HCT116 (cell line): ENCODE measurements around the gene CD247. TPM values are rescaled to one million over a fixed set of nuclear protein-coding genes. Genes with fewer than 3 reads are reported as not detected.

Experiments
- ATAC-seq: fragments of 200-7000 bp; cut with Tn5 transposase; 2 replicates; pipeline ENCODE4 v1.9.1; 2020; ENCODE audit warnings: mild to moderate bottlenecking, moderate library complexity
- BruUV-seq: library from RNA; stranded (reverse); fragments of 400-500 nt; replicated peaks from 2 replicates; lab custom pipeline; 2021; lab: Mats Ljungman, UMichigan
- CTCF ChIA-PET: fragments of 300-600 bp; sonication (Branson Sonifier 250); formaldehyde crosslinking; loops from one replicate; lab custom pipeline; 2021; ENCODE audit warnings: antibody characterized with exemption; lab: Charles Lee
- POLR2A ChIA-PET: fragments of 300-600, 350-600 bp; sonication (Branson Sonifier 250); formaldehyde crosslinking; loops from one replicate; lab custom pipeline; 2021; ENCODE audit warnings: antibody characterized with exemption; lab: Charles Lee
- RAD21 ChIA-PET, 2 experiments: fragments of 300-600 bp; sonication (Branson Sonifier 250); formaldehyde crosslinking; loops; one replicate each; lab custom pipeline; 2023; ENCODE audit warnings: low total read pairs in 2 of 2; ENCODE audit not compliant: uncharacterized antibody in 2 of 2, unreplicated experiment in 2 of 2, low non-redundant PET in 1 of 2; lab: Charles Lee
- DNase-seq: peaks from one replicate; pipeline ENCODE4 v3.0.0-alpha.2; 2010; ENCODE audit warnings: low read depth, low spot score
- H2AFZ ChIP-seq: fragments of 200-600 bp; shearing (Covaris generic), sonication (generic); 2 replicates; pipeline ENCODE4 v1.6.1; 2017; ENCODE audit warnings: low read depth, mixed run types, mixed read lengths, antibody characterized with exemption, low read length; ENCODE audit not compliant: poor library complexity, severe bottlenecking
- H3K27ac ChIP-seq: 2 replicates; pipeline ENCODE4 v1.5.1; 2012; ENCODE audit warnings: low read depth, low read length
- H3K27me3 ChIP-seq: fragments of 200-600 bp; sonication (generic); 2 replicates; pipeline ENCODE4 v1.6.1; 2016; ENCODE audit warnings: mixed run types, low read length, mixed read lengths; ENCODE audit not compliant: insufficient read depth
- H3K36me3 ChIP-seq, 2 experiments: fragments of 200-500 bp in 1 of 2; fragments of 200-600 bp in 1 of 2; sonication (Bioruptor generic) in 1 of 2; sonication (generic) in 1 of 2; 2 replicates each; pipeline versions ENCODE4 v1.5.1 to v1.6.1; 2014 to 2016; ENCODE audit warnings: low read length in 2 of 2, inconsistent platforms in 1 of 2, mixed read lengths in 1 of 2, mixed run types in 1 of 2; ENCODE audit not compliant: insufficient read depth in 2 of 2, control insufficient read depth in 1 of 2
- H3K4me1 ChIP-seq, 2 experiments: fragments of 200-600 bp in 1 of 2; sonication (generic) in 1 of 2; 2 replicates each; pipeline versions ENCODE4 v1.5.1 to v1.6.1; 2012 to 2017; ENCODE audit warnings: low read length in 2 of 2, inconsistent platforms in 1 of 2, mild to moderate bottlenecking in 1 of 2, mixed read lengths in 1 of 2, mixed run types in 1 of 2, moderate library complexity in 1 of 2; ENCODE audit not compliant: insufficient read depth in 2 of 2, control insufficient read depth in 1 of 2
- H3K4me2 ChIP-seq: fragments of 200-600 bp; sonication (generic); 2 replicates; pipeline ENCODE4 v1.6.1; 2017; ENCODE audit warnings: mixed run types, low read length, mixed read lengths
- H3K4me3 ChIP-seq, 2 experiments: fragments of 200-600 bp in 1 of 2; sonication (generic) in 1 of 2; replicated peaks in 1 of 2; 2 replicates each; pipeline ENCODE4 v1.5.1; 2011 to 2016; ENCODE audit warnings: low read length in 2 of 2, control low read depth in 1 of 2, low read depth in 1 of 2, mild to moderate bottlenecking in 1 of 2, mixed read lengths in 1 of 2, mixed run types in 1 of 2
- H3K79me2 ChIP-seq: fragments of 200-600 bp; sonication (generic); 2 replicates; pipeline ENCODE4 v1.6.1; 2017; ENCODE audit warnings: mild to moderate bottlenecking, mixed run types, low read length, moderate library complexity, mixed read lengths; ENCODE audit not compliant: insufficient read depth
- H3K9ac ChIP-seq: fragments of 200-600 bp; sonication (generic); 2 replicates; pipeline ENCODE4 v1.6.1; 2016; ENCODE audit warnings: low read length, mixed read lengths
- H3K9me2 ChIP-seq: fragments of 200-600 bp; sonication (generic), shearing (Covaris generic); 2 replicates; pipeline ENCODE4 v1.6.1; 2017; ENCODE audit warnings: mixed run types, mild to moderate bottlenecking, moderate library complexity; ENCODE audit not compliant: insufficient read depth
- H3K9me3 ChIP-seq, 2 experiments: fragments of 200-500 bp in 1 of 2; fragments of 200-600 bp in 1 of 2; sonication (Bioruptor generic) in 1 of 2; sonication (generic) in 1 of 2; 2 replicates each; pipeline ENCODE4 v1.6.1; 2014 to 2017; ENCODE audit warnings: low read length in 2 of 2, mixed read lengths in 2 of 2, inconsistent platforms in 1 of 2, low read depth in 1 of 2, mild to moderate bottlenecking in 1 of 2, mixed run types in 1 of 2, moderate library complexity in 1 of 2; ENCODE audit not compliant: control insufficient read depth in 1 of 2, insufficient read depth in 1 of 2
- H4K20me1 ChIP-seq: fragments of 200-600 bp; sonication (generic), shearing (Covaris generic); 2 replicates; pipeline ENCODE4 v1.6.1; 2017; ENCODE audit warnings: mixed run types, mild to moderate bottlenecking, moderate library complexity; ENCODE audit not compliant: insufficient read depth
- CEBPB ChIP-seq: IDR thresholded peaks from 2 replicates; pipeline ENCODE4 v1.6.1; 2012; ENCODE audit warnings: low read depth
- EGR1 ChIP-seq: IDR thresholded peaks from 2 replicates; pipeline ENCODE4 v1.6.1; 2012; ENCODE audit warnings: low read depth
- EZH2 ChIP-seq: fragments of 200-600 bp; sonication (generic); IDR thresholded peaks from 2 replicates; pipeline ENCODE4 v1.6.1; 2017; ENCODE audit warnings: antibody characterized with exemption, mixed run types
- EZH2phosphoT487 ChIP-seq: fragments of 200-600 bp; IDR thresholded peaks from 2 replicates; pipeline ENCODE4 v1.6.1; 2018; ENCODE audit warnings: antibody characterized with exemption, borderline replicate concordance
- FOSL1 ChIP-seq: IDR thresholded peaks from 2 replicates; pipeline ENCODE4 v1.6.1; 2012; ENCODE audit warnings: low read depth
- MAX ChIP-seq: IDR thresholded peaks from 2 replicates; pipeline ENCODE4 v1.6.1; 2012
- POLR2AphosphoS5 ChIP-seq: IDR thresholded peaks from 2 replicates; pipeline ENCODE4 v1.6.1; 2011; ENCODE audit warnings: mild to moderate bottlenecking, low read depth, low read length, moderate library complexity
- RAD21 ChIP-seq: IDR thresholded peaks from 2 replicates; pipeline ENCODE4 v1.6.1; 2012; ENCODE audit warnings: low read depth, mild to moderate bottlenecking
- SIN3A ChIP-seq: IDR thresholded peaks from 2 replicates; pipeline ENCODE4 v1.6.1; 2012; ENCODE audit warnings: low read depth
- SP1 ChIP-seq: IDR thresholded peaks from 2 replicates; pipeline ENCODE4 v1.6.1; 2012; ENCODE audit warnings: low read depth
- SRF ChIP-seq: IDR thresholded peaks from 2 replicates; pipeline ENCODE4 v1.6.1; 2012; ENCODE audit warnings: low read depth
- TCF7L2 ChIP-seq: IDR thresholded peaks from 2 replicates; pipeline ENCODE4 v1.7.0; 2011; ENCODE audit warnings: borderline replicate concordance, inconsistent platforms; ENCODE audit not compliant: insufficient read depth, insufficient read length; ENCODE audit errors: extremely low read depth
- ZFX ChIP-seq: fragments of 450-650 bp; IDR thresholded peaks from 2 replicates; pipeline ENCODE4 v1.6.1; 2017
- ZNF274 ChIP-seq: fragments of 200-500 bp; sonication (Bioruptor generic); IDR thresholded peaks from 2 replicates; pipeline ENCODE4 v1.6.1; 2014; ENCODE audit warnings: mild to moderate bottlenecking, low read depth, low read length, inconsistent platforms
- intact Hi-C: fragments of 100-400 bp; cut with micrococcal nuclease; formaldehyde crosslinking; loops from 2 replicates; pipeline ENCODE4 v1.10.0; 2022
- total RNA-seq: library from RNA; stranded (reverse); gene quantifications from one replicate; pipeline ENCODE4 v1.2.1, GENCODE V29; 2021; ENCODE audit not compliant: unreplicated experiment
- TF ChIP-seq, protein P1 (sequence below), 3 experiments: fragments of 200-600 bp in 1 of 3; sonication (generic) in 1 of 3; IDR thresholded peaks in 2 of 3; conservative IDR thresholded peaks in 1 of 3; 2 replicates each; pipeline ENCODE4 v1.5.1; 2012 to 2017; ENCODE audit warnings: low read depth in 2 of 3, low read length in 2 of 3, antibody characterized with exemption in 1 of 3, borderline replicate concordance in 1 of 3, control low read depth in 1 of 3, mild to moderate bottlenecking in 1 of 3, mixed read lengths in 1 of 3, mixed run types in 1 of 3, moderate library complexity in 1 of 3; ENCODE audit not compliant: insufficient read depth in 1 of 3
- TF ChIP-seq, protein P2 (sequence below): IDR thresholded peaks from 2 replicates; pipeline ENCODE4 v1.6.1; 2012; ENCODE audit warnings: low read depth
- TF ChIP-seq, protein P3 (sequence below): IDR thresholded peaks from 2 replicates; pipeline ENCODE4 v1.6.1; 2011; ENCODE audit warnings: mild to moderate bottlenecking, low read length, moderate library complexity; ENCODE audit not compliant: insufficient replicate concordance; ENCODE audit errors: extremely low read depth

Gene CD247
- total RNA-seq, 1 experiment from 2014 or later: 0.57 TPM

DNA sequence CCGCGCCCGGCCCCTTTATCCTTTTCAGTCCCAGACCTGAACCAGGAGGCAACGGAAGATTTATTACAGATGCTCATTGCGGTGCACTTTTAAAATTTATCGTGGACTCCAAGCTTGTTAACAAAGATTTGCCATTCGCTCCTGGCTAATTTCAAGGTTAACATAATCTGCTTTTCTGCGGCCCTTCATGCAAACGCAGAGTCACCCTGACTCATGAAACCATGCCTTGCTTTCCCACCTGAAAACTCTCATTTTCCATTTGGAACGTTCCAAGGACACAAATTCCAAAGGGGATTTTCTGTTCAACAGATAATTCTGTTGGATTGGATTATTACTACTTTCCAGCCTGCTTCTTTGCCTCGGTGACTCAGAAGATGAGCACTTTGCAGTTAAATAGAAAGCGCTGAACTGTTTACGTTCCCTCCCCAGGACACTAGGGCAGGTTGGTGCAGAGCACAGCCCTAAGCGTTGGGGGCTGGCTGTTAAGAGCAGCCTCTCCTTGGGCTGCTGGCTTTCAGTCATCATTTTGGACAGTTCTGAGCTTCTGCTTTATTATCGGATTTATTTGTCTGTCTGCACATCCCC is 51.1 kb downstream of the CD247 start:
- POLR2A ChIA-PET: no interaction called here
- RAD21 ChIA-PET: no interaction called here
- H3K9ac ChIP-seq: no peak overlapping the region
- H3K4me3 ChIP-seq: no peak overlapping the region
- TF ChIP-seq POLR2AphosphoS5 (no peak), EZH2 (no peak), EGR1 (no peak), SIN3A (no peak), ZNF274 (no peak), MAX (no peak), SRF (no peak), RAD21 (no peak), ZFX (no peak), TCF7L2 (no peak), CEBPB (no peak), EZH2phosphoT487 (no peak), FOSL1 (no peak), SP1 (no peak)
- TF ChIP-seq, protein P1, sequence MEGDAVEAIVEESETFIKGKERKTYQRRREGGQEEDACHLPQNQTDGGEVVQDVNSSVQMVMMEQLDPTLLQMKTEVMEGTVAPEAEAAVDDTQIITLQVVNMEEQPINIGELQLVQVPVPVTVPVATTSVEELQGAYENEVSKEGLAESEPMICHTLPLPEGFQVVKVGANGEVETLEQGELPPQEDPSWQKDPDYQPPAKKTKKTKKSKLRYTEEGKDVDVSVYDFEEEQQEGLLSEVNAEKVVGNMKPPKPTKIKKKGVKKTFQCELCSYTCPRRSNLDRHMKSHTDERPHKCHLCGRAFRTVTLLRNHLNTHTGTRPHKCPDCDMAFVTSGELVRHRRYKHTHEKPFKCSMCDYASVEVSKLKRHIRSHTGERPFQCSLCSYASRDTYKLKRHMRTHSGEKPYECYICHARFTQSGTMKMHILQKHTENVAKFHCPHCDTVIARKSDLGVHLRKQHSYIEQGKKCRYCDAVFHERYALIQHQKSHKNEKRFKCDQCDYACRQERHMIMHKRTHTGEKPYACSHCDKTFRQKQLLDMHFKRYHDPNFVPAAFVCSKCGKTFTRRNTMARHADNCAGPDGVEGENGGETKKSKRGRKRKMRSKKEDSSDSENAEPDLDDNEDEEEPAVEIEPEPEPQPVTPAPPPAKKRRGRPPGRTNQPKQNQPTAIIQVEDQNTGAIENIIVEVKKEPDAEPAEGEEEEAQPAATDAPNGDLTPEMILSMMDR (IDR thresholded peaks at IDR 0.05 in 2 of 3, conservative IDR thresholded peaks at IDR 0.05 in 1 of 3; ENCODE audit: borderline replicate concordance in 1 of 3, insufficient read depth in 1 of 3, low read depth in 2 of 3, low read length in 2 of 3): no peak
- TF ChIP-seq, protein P2, sequence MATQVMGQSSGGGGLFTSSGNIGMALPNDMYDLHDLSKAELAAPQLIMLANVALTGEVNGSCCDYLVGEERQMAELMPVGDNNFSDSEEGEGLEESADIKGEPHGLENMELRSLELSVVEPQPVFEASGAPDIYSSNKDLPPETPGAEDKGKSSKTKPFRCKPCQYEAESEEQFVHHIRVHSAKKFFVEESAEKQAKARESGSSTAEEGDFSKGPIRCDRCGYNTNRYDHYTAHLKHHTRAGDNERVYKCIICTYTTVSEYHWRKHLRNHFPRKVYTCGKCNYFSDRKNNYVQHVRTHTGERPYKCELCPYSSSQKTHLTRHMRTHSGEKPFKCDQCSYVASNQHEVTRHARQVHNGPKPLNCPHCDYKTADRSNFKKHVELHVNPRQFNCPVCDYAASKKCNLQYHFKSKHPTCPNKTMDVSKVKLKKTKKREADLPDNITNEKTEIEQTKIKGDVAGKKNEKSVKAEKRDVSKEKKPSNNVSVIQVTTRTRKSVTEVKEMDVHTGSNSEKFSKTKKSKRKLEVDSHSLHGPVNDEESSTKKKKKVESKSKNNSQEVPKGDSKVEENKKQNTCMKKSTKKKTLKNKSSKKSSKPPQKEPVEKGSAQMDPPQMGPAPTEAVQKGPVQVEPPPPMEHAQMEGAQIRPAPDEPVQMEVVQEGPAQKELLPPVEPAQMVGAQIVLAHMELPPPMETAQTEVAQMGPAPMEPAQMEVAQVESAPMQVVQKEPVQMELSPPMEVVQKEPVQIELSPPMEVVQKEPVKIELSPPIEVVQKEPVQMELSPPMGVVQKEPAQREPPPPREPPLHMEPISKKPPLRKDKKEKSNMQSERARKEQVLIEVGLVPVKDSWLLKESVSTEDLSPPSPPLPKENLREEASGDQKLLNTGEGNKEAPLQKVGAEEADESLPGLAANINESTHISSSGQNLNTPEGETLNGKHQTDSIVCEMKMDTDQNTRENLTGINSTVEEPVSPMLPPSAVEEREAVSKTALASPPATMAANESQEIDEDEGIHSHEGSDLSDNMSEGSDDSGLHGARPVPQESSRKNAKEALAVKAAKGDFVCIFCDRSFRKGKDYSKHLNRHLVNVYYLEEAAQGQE: no peak
- TF ChIP-seq, protein P3, sequence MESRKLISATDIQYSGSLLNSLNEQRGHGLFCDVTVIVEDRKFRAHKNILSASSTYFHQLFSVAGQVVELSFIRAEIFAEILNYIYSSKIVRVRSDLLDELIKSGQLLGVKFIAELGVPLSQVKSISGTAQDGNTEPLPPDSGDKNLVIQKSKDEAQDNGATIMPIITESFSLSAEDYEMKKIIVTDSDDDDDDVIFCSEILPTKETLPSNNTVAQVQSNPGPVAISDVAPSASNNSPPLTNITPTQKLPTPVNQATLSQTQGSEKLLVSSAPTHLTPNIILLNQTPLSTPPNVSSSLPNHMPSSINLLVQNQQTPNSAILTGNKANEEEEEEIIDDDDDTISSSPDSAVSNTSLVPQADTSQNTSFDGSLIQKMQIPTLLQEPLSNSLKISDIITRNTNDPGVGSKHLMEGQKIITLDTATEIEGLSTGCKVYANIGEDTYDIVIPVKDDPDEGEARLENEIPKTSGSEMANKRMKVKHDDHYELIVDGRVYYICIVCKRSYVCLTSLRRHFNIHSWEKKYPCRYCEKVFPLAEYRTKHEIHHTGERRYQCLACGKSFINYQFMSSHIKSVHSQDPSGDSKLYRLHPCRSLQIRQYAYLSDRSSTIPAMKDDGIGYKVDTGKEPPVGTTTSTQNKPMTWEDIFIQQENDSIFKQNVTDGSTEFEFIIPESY: no peak
- TF ChIP-seq, all 23 proteins: peak for 0
- no peak overlapping the region for H3K4me2 ChIP-seq
- no peaks in the 10 kb centered on the region for H3K9me3 ChIP-seq
- no peak for ATAC-seq
- no peaks in the 10 kb centered on the region for H3K4me1 ChIP-seq
- CTCF ChIA-PET: no interaction called here
- intact Hi-C loops: no loop called here
- DNase-seq: no peak
- no peak overlapping the region for H3K27ac ChIP-seq
- H3K79me2 ChIP-seq: no peaks in the 10 kb centered on the region
- no peaks in the 10 kb centered on the region for H3K9me2 ChIP-seq
- H4K20me1 ChIP-seq: no peaks in the 10 kb centered on the region
- no TSS peak for BruUV-seq
- no peaks in the 10 kb centered on the region for H3K27me3 ChIP-seq
- no peaks in the 10 kb centered on the region for H3K36me3 ChIP-seq
- H2AFZ ChIP-seq: no peak overlapping the region
